GM18868 (cell line): ENCODE measurements around the gene BORCS5.
"Not testable (repeated sequence)": the region's sequence is repeated elsewhere in the genome, so short reads cannot be mapped to it uniquely, and the experiment has no call there.

Experiments used
- ATAC-seq: cut with Tn5 transposase; IDR thresholded peaks from one replicate; pipeline ENCODE4 v1.9.1; 2021; ENCODE audit warnings: mild to moderate bottlenecking, moderate library complexity; ENCODE audit not compliant: unreplicated experiment

The BORCS5 gene

GRCh38 chr12:12392413-12392812 lies 35.5 kb downstream of the BORCS5 start:
- ATAC-seq = no peak

- ATAC-seq = no peak
Measured at GRCh38 chr12:12393171-12393570, 36.3 kb downstream of the BORCS5 start.

GRCh38 chr12:12396694-12397093 lies 39.8 kb downstream of the BORCS5 start:
- ATAC-seq = no peak

- ATAC-seq = no peak
Measured at GRCh38 chr12:12397184-12397583, 40.3 kb downstream of the BORCS5 start.

GRCh38 chr12:12398026-12398859 lies 41.4 kb downstream of the BORCS5 start:
- ATAC-seq = no peak

- ATAC-seq = no peak
Measured at GRCh38 chr12:12399161-12399560, 42.3 kb downstream of the BORCS5 start.

- ATAC-seq = no peak
Measured at GRCh38 chr12:12399776-12400305, 43.0 kb downstream of the BORCS5 start.

- ATAC-seq = no peak
Measured at GRCh38 chr12:12400793-12401192, 43.9 kb downstream of the BORCS5 start.

GRCh38 chr12:12403264-12404248 lies 46.7 kb downstream of the BORCS5 start:
- no peak for ATAC-seq

- ATAC-seq = no peak
Measured at GRCh38 chr12:12404297-12404696, 47.4 kb downstream of the BORCS5 start.

GRCh38 chr12:12405882-12406281 lies 49.0 kb downstream of the BORCS5 start:
- ATAC-seq = no peak

GRCh38 chr12:12406762-12407161 lies 49.9 kb downstream of the BORCS5 start:
- no peak for ATAC-seq

GRCh38 chr12:12408265-12408690 lies 51.4 kb downstream of the BORCS5 start:
- ATAC-seq = no peak

- ATAC-seq = not testable (repeated sequence)
Measured at GRCh38 chr12:12409337-12409736, 52.5 kb downstream of the BORCS5 start.

- no peak for ATAC-seq
Measured at GRCh38 chr12:12415886-12416285, 59.0 kb downstream of the BORCS5 start.

- ATAC-seq = not testable (repeated sequence)
Measured at GRCh38 chr12:12419165-12419564, 62.3 kb downstream of the BORCS5 start.

- ATAC-seq = no peak
Measured at GRCh38 chr12:12423367-12423766, 66.5 kb downstream of the BORCS5 start.

- ATAC-seq = no peak
Measured at GRCh38 chr12:12425001-12425400, 68.1 kb downstream of the BORCS5 start.

- ATAC-seq = no peak
Measured at GRCh38 chr12:12425616-12426015, 68.7 kb downstream of the BORCS5 start.

- ATAC-seq = no peak
Measured at GRCh38 chr12:12427568-12427967, 70.7 kb downstream of the BORCS5 start.

GRCh38 chr12:12428047-12428446 lies 71.2 kb downstream of the BORCS5 start:
- ATAC-seq = peak; percentile 50
